GM11168 (cell line): ENCODE measurements around the gene RBM11.

Experiments used
- in situ Hi-C: fragments of 300-500 bp; cut with MboI; formaldehyde crosslinking; loops from one replicate; pipeline ENCODE4 v1.12.0; 2022; ENCODE audit warnings: low sequenced_read_pairs; ENCODE audit not compliant: unreplicated experiment

Gene RBM11

DNA sequence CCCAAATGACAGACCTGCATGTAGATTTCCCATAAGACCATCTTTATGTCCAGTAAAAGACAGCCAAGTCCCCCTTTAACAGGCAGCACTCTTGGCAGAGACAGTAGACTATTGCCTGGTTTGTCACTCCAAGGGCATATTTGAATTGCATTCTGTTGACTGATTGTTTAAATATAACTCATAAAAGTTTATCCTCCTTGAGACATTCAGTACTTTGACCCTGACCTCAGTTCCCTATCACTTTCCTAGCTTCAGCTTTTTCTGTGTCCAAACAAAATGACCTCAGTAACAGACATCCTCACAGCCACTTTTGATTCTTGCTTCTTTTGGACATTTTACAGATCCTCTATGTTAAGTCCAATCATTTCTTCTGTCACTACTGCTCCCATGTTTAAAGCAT, 51.1 kb downstream of the RBM11 start:
- in situ Hi-C loops: no loop called here

DNA sequence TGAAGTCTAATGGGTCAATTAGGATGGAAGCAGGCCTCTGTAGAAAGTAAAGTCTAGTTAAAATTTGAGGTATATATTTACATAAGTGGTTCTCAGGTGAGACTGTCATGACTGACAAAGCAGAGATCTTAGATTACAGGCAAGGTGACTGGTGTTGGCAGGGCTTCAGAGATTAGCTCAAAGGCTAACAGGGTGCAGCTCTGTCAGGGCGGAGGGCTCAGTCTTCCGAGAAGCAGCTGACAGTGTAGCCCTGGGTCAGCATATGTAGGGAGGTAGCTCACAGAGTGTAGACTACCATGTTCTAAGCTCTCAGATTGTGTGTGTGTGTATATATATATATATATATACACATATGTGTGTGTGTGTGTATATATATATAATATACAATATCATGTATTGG, 54.7 kb downstream of the RBM11 start:
- in situ Hi-C loops: no loop called here

DNA sequence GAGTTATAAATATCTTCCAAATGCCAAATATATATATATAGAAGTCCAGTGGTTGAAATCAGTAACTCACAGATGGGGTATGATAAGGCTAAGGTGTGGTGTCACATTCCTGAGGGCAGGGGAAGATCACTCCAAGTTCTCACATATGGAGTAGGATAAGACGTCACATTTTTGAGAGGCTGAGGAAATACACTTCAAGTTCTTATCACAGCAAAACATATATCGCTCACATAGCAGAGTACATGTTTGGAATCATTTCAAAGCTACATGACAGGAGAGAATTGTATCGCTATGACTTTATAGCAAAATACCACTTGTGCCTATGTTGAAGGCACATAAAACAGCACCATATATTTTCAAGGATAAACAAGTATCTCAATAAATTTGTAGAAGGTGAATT, 55.1 kb downstream of the RBM11 start:
- in situ Hi-C loops: no loop called here

DNA sequence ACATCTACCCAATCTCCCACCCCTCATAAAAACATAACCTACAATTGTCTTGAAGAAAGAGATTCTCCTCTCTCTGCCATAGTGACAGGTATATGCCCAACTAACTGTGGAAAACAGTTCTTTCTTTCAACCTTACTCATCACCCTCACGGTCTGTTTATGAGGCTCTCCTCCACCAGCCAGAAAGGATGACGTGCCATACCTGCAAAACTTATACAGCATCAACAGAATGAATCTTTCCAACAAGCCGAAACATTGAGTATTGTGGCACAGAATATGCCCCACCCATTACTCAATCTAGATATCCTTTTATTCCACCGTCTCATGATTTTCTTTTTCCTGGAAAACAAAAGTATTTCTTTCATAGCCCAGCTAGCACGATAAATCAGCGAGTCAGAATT, 55.7 kb downstream of the RBM11 start:
- in situ Hi-C loops: no loop called here

DNA sequence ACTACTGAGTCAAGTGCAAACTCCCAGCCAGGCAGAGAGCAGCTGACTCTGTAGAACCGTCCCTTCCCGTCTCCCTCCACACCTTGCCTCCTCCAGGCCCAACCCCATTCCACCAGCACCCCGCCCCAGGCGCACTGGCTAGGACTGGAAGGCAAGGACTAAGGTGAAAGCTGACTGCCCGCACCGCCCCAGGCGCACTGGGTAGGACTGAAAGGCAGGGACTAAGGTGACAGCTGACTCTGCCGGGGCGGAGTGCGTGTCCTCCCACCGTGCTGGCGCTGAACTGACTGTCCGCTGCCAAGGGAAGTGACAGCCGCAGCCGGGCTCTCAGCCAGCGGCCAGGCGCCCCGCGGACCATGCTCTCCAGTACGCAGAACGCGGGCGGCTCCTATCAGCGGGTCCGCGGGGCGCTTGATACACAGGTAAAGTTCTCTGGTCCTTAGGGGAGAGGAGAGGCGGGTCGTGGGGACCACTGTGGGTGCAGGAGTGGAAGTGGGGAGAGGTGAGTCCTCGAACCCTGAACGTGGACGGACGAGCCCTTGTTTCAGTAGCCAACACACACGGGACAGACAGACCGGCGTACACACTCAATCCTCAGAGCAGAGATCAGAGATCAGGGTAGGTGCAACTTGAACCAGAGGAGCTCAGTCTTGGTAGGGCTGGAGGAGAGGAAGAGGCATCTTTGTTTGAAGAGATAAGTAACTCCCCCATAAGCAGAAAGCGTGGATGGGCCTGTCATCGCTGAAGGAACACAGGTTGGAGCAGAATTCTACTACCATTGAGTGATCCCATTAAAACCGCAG, 58.0 kb downstream of the RBM11 start:
- in situ Hi-C loops: no loop called here

DNA sequence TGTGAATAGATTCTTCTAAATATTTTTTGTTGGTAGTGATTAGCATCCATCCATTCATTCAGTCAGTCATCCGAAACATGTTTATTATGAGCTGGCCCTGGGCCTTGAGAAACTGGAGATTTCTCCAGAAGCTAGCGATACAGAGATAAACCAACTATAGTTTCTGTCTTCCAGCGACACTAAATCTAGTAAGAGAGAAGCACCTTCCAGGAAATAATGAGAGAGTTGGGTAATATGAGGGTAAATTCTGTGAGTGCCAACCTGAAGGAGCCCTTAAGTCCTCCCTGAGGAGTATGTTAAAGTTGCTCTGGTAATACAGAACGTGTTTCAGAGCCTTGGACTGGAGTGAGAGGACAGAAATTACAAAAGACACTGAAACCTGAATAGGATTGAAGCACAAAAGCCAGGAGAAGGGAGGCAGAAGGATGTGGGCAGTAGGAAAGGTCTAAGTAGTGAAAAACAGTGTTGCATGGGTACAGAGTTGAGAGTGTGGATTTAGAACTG, 59.8 kb downstream of the RBM11 start:
- in situ Hi-C loops: no loop called here
